ENCODE measurements around the gene PI4K2B. TPM values are rescaled to one million over a fixed set of nuclear protein-coding genes. Genes with fewer than 3 reads are reported as not detected.

PI4K2B gene
- total and polyA plus RNA-seq, 2 of the 13 experiments (the other 11 are each of a cell fraction or from before 2014, with no cell fraction given) = 6.9 to 25.8 TPM

DNA sequence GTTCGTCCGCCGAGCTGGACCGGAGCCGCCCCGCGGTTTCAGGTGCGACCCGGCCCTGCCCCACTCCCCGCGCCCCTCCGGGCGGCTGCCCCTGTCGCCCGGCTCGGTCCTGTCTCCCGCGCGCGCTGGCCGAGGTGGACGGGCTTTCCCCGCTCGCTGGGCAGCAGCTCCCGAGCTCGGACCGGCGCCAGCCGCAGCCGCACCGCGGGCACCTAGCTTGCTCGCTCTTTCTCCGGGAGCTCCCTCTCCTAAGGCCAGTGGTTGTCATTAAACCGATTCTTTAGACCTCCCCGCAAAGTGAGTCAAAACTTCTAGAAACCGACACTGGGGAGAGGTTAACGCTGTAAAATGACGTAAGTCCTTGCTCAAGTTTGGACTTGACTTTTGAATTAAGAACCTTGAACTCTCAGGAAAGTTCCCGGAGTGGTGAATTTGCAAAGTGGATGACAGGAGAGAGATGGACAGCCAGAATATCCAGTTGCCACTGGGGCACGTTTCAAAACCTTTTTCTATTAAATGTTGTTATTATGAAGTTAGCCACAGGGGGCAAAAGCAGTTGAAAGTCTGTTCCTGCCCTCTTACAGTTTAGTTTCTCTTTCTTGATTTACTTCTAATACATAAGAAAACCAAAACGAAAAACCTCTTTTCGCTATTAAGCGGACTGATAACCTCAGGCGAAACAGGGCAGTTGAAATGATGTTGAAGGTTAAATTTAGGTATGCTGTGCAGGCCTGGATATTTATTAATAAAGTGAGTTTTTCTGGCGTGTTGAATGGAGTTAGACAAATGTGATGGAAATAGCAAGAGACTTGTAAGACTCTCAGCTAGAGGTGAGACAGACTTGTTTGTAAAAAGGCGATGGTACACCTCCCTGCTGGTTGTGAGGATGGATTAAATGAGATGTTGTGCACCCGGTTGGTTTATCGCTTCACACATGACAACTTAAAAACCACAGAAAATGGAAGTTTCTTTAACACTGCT is 847 bp downstream of the PI4K2B start (continued):
- TF ChIP-seq, protein P1, sequence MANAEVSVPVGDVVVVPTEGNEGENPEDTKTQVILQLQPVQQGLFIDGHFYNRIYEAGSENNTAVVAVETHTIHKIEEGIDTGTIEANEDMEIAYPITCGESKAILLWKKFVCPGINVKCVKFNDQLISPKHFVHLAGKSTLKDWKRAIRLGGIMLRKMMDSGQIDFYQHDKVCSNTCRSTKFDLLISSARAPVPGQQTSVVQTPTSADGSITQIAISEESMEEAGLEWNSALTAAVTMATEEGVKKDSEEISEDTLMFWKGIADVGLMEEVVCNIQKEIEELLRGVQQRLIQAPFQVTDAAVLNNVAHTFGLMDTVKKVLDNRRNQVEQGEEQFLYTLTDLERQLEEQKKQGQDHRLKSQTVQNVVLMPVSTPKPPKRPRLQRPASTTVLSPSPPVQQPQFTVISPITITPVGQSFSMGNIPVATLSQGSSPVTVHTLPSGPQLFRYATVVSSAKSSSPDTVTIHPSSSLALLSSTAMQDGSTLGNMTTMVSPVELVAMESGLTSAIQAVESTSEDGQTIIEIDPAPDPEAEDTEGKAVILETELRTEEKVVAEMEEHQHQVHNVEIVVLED (CRISPR knock-in tag; IDR thresholded peaks at IDR 0.05; ENCODE audit: borderline replicate concordance) = no peak
- TF ChIP-seq KDM6A (CRISPR knock-in tag; IDR thresholded peaks at IDR 0.05; ENCODE audit: low read depth) (no peak), ZMYM4 (CRISPR knock-in tag; IDR thresholded peaks at IDR 0.05) (peak; percentile 15; the same call in 1 of the 2 replicates), BCL6 (CRISPR knock-in tag; IDR thresholded peaks at IDR 0.05) (peak; percentile 27; the same call in 1 of the 2 replicates), GABPA (IDR thresholded peaks at IDR 0.05; ENCODE audit: low read depth, low read length) (no peak), GABPA (CRISPR knock-in tag; IDR thresholded peaks at IDR 0.05; ENCODE audit: low read depth) (no peak), EEA1 (CRISPR knock-in tag; IDR thresholded peaks at IDR 0.05; ENCODE audit: borderline replicate concordance) (no peak)
- TF ChIP-seq, protein P2, sequence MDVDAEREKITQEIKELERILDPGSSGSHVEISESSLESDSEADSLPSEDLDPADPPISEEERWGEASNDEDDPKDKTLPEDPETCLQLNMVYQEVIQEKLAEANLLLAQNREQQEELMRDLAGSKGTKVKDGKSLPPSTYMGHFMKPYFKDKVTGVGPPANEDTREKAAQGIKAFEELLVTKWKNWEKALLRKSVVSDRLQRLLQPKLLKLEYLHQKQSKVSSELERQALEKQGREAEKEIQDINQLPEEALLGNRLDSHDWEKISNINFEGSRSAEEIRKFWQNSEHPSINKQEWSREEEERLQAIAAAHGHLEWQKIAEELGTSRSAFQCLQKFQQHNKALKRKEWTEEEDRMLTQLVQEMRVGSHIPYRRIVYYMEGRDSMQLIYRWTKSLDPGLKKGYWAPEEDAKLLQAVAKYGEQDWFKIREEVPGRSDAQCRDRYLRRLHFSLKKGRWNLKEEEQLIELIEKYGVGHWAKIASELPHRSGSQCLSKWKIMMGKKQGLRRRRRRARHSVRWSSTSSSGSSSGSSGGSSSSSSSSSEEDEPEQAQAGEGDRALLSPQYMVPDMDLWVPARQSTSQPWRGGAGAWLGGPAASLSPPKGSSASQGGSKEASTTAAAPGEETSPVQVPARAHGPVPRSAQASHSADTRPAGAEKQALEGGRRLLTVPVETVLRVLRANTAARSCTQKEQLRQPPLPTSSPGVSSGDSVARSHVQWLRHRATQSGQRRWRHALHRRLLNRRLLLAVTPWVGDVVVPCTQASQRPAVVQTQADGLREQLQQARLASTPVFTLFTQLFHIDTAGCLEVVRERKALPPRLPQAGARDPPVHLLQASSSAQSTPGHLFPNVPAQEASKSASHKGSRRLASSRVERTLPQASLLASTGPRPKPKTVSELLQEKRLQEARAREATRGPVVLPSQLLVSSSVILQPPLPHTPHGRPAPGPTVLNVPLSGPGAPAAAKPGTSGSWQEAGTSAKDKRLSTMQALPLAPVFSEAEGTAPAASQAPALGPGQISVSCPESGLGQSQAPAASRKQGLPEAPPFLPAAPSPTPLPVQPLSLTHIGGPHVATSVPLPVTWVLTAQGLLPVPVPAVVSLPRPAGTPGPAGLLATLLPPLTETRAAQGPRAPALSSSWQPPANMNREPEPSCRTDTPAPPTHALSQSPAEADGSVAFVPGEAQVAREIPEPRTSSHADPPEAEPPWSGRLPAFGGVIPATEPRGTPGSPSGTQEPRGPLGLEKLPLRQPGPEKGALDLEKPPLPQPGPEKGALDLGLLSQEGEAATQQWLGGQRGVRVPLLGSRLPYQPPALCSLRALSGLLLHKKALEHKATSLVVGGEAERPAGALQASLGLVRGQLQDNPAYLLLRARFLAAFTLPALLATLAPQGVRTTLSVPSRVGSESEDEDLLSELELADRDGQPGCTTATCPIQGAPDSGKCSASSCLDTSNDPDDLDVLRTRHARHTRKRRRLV (CRISPR knock-in tag; IDR thresholded peaks at IDR 0.05) = 0 out of 2 replicates have a peak, but pooled peaks have one; percentile 69

Data from HepG2 (cell line).